ENCODE data around the gene SAP30. TPM values are rescaled to one million over a fixed set of nuclear protein-coding genes. Genes with fewer than 3 reads are reported as not detected.

Gene SAP30
- total and polyA plus RNA-seq, 10 of the 15 experiments (the other 5 are each of a cell fraction or from before 2014, with no cell fraction given), result 5.0 to 56.9 (median 23.6) TPM

GRCh38 chr4:173374588-173374987, 3.8 kb downstream of the SAP30 start (continued):
- TF ChIP-seq PRDM15 (CRISPR knock-in tag; IDR thresholded peaks at IDR 0.05), result no peak
- TF ChIP-seq KDM1A (IDR thresholded peaks at IDR 0.05; ENCODE audit: borderline replicate concordance), result no peak
- TF ChIP-seq STAT3 (IDR thresholded peaks at IDR 0.05; ENCODE audit: low read depth, low read length), result no peak
- TF ChIP-seq BRCA1 (IDR thresholded peaks at IDR 0.05; ENCODE audit: low read depth, low read length), result no peak
- no peak for TF ChIP-seq GATAD2B (conservative IDR thresholded peaks at IDR 0.05; ENCODE audit: low read depth)
- no peak for TF ChIP-seq SMC3 (IDR thresholded peaks at IDR 0.05; ENCODE audit: borderline replicate concordance, low read length)
- no peak for TF ChIP-seq BACH1 (IDR thresholded peaks at IDR 0.05; ENCODE audit: borderline replicate concordance)
- TF ChIP-seq SMAD1 (IDR thresholded peaks at IDR 0.05; ENCODE audit: low read depth, partially characterized antibody), result no peak
- TF ChIP-seq CUX1 (IDR thresholded peaks at IDR 0.05; ENCODE audit: insufficient replicate concordance, low read depth, low read length), result no peak
- no peak for TF ChIP-seq E2F8 (IDR thresholded peaks at IDR 0.05; ENCODE audit: low read depth, partially characterized antibody)
- no peak for TF ChIP-seq TCF12 (IDR thresholded peaks at IDR 0.05; ENCODE audit: low read depth, low read length)
- no peak for TF ChIP-seq E4F1 (IDR thresholded peaks at IDR 0.05; ENCODE audit: borderline replicate concordance, partially characterized antibody)
- TF ChIP-seq TCF7 (IDR thresholded peaks at IDR 0.05; ENCODE audit: borderline replicate concordance), result no peak
